ENCODE measurements around the gene NR4A3. TPM values are rescaled to one million over a fixed set of nuclear protein-coding genes. Genes with fewer than 3 reads are reported as not detected.

The NR4A3 gene
- total RNA-seq, 1 experiment from 2014 or later, result 0.10 TPM

- no peak overlapping the region for H3K4me3 ChIP-seq (ENCODE audit: insufficient read depth, low read depth, low read length)
- DNase-seq, result peak; percentile 61
- no peaks in the 10 kb centered on the region for H3K36me3 ChIP-seq (replicated peaks; ENCODE audit: control insufficient read depth, insufficient read depth, low read length)
- no peaks in the 10 kb centered on the region for H3K27me3 ChIP-seq (ENCODE audit: control insufficient read depth, insufficient read depth, low read length)
Measured at GRCh38 chr9:99807276-99807852, 14.3 kb upstream of the NR4A3 start.

- no peaks in the 10 kb centered on the region for H3K36me3 ChIP-seq (replicated peaks; ENCODE audit: control insufficient read depth, insufficient read depth, low read length)
- no peak overlapping the region for H3K4me3 ChIP-seq (ENCODE audit: insufficient read depth, low read depth, low read length)
- no peaks in the 10 kb centered on the region for H3K27me3 ChIP-seq (ENCODE audit: control insufficient read depth, insufficient read depth, low read length)
- no peak for DNase-seq
Measured at GRCh38 chr9:99807956-99808355, 13.7 kb upstream of the NR4A3 start.

GRCh38 chr9:99808454-99808853 lies 13.2 kb upstream of the NR4A3 start:
- Histone ChIP-seq H3K36me3 (replicated peaks; ENCODE audit: control insufficient read depth, insufficient read depth, low read length) (no peaks in the 10 kb centered on the region), H3K27me3 (ENCODE audit: control insufficient read depth, insufficient read depth, low read length) (no peaks in the 10 kb centered on the region), H3K4me3 (ENCODE audit: insufficient read depth, low read depth, low read length) (no peak overlapping the region)
- no peak for DNase-seq

GRCh38 chr9:99809586-99810319 lies 11.9 kb upstream of the NR4A3 start:
- no peaks in the 10 kb centered on the region for H3K36me3 ChIP-seq (replicated peaks; ENCODE audit: control insufficient read depth, insufficient read depth, low read length)
- no peaks in the 10 kb centered on the region for H3K27me3 ChIP-seq (ENCODE audit: control insufficient read depth, insufficient read depth, low read length)
- H3K4me3 ChIP-seq (ENCODE audit: insufficient read depth, low read depth, low read length), result no peak overlapping the region
- DNase-seq, result peak; percentile 31

- Histone ChIP-seq H3K36me3 (replicated peaks; ENCODE audit: control insufficient read depth, insufficient read depth, low read length) (no peaks in the 10 kb centered on the region), H3K4me3 (ENCODE audit: insufficient read depth, low read depth, low read length) (no peak overlapping the region), H3K27me3 (ENCODE audit: control insufficient read depth, insufficient read depth, low read length) (no peaks in the 10 kb centered on the region)
- no peak for DNase-seq
Measured at GRCh38 chr9:99811172-99811571, 10.5 kb upstream of the NR4A3 start.

GRCh38 chr9:99811598-99812383 lies 9.9 kb upstream of the NR4A3 start:
- no peak for DNase-seq
- Histone ChIP-seq H3K27me3 (ENCODE audit: control insufficient read depth, insufficient read depth, low read length) (no peaks in the 10 kb centered on the region), H3K36me3 (replicated peaks; ENCODE audit: control insufficient read depth, insufficient read depth, low read length) (no peaks in the 10 kb centered on the region), H3K4me3 (ENCODE audit: insufficient read depth, low read depth, low read length) (no peak overlapping the region)

GRCh38 chr9:99813739-99814138 lies 7.9 kb upstream of the NR4A3 start:
- Histone ChIP-seq H3K27me3 (ENCODE audit: control insufficient read depth, insufficient read depth, low read length) (no peaks in the 10 kb centered on the region), H3K4me3 (ENCODE audit: insufficient read depth, low read depth, low read length) (no peak overlapping the region), H3K36me3 (replicated peaks; ENCODE audit: control insufficient read depth, insufficient read depth, low read length) (no peaks in the 10 kb centered on the region)
- DNase-seq, result peak; percentile 27

GRCh38 chr9:99814359-99814758 lies 7.3 kb upstream of the NR4A3 start:
- no peak overlapping the region for H3K4me3 ChIP-seq (ENCODE audit: insufficient read depth, low read depth, low read length)
- no peaks in the 10 kb centered on the region for H3K36me3 ChIP-seq (replicated peaks; ENCODE audit: control insufficient read depth, insufficient read depth, low read length)
- H3K27me3 ChIP-seq (ENCODE audit: control insufficient read depth, insufficient read depth, low read length), result no peaks in the 10 kb centered on the region
- DNase-seq, result no peak

GRCh38 chr9:99816392-99816791 lies 5.3 kb upstream of the NR4A3 start:
- Histone ChIP-seq H3K36me3 (replicated peaks; ENCODE audit: control insufficient read depth, insufficient read depth, low read length) (no peaks in the 10 kb centered on the region), H3K27me3 (ENCODE audit: control insufficient read depth, insufficient read depth, low read length) (peaks cover 12% of the 10 kb centered on the region), H3K4me3 (ENCODE audit: insufficient read depth, low read depth, low read length) (no peak overlapping the region)
- DNase-seq, result no peak

GRCh38 chr9:99818500-99818899 lies 3.2 kb upstream of the NR4A3 start:
- H3K27me3 ChIP-seq (ENCODE audit: control insufficient read depth, insufficient read depth, low read length), result peaks cover 33% of the 10 kb centered on the region
- H3K4me3 ChIP-seq (ENCODE audit: insufficient read depth, low read depth, low read length), result no peak overlapping the region
- H3K36me3 ChIP-seq (replicated peaks; ENCODE audit: control insufficient read depth, insufficient read depth, low read length), result no peaks in the 10 kb centered on the region
- DNase-seq, result peak; percentile 22

GRCh38 chr9:99819123-99819855 lies 2.4 kb upstream of the NR4A3 start:
- Histone ChIP-seq H3K36me3 (replicated peaks; ENCODE audit: control insufficient read depth, insufficient read depth, low read length) (no peaks in the 10 kb centered on the region), H3K27me3 (ENCODE audit: control insufficient read depth, insufficient read depth, low read length) (peaks cover 41% of the 10 kb centered on the region), H3K4me3 (ENCODE audit: insufficient read depth, low read depth, low read length) (peak overlapping the region; percentile 86)
- DNase-seq, result peak; percentile 88

GRCh38 chr9:99819856-99820684 lies 1.6 kb upstream of the NR4A3 start:
- Histone ChIP-seq H3K4me3 (ENCODE audit: insufficient read depth, low read depth, low read length) (peak overlapping the region; percentile 86), H3K27me3 (ENCODE audit: control insufficient read depth, insufficient read depth, low read length) (peaks cover 48% of the 10 kb centered on the region), H3K36me3 (replicated peaks; ENCODE audit: control insufficient read depth, insufficient read depth, low read length) (no peaks in the 10 kb centered on the region)
- peak; percentile 96 for DNase-seq

GRCh38 chr9:99820685-99821395 lies 845 bp upstream of the NR4A3 start:
- peaks cover 56% of the 10 kb centered on the region for H3K27me3 ChIP-seq (ENCODE audit: control insufficient read depth, insufficient read depth, low read length)
- H3K4me3 ChIP-seq (ENCODE audit: insufficient read depth, low read depth, low read length), result peak overlapping the region; percentile 80
- peak; percentile 32 for DNase-seq
- H3K36me3 ChIP-seq (replicated peaks; ENCODE audit: control insufficient read depth, insufficient read depth, low read length), result no peaks in the 10 kb centered on the region

Measured in H7 (cell line).